HFFc6 (cell line): ENCODE results near the gene ADGRF3. TPM values are rescaled to one million over a fixed set of nuclear protein-coding genes. Genes with fewer than 3 reads are reported as not detected.

Source experiments
- DNase-seq: peaks from one replicate; pipeline ENCODE4 v3.0.0-alpha.2; 2018
- H3K27ac Mint-ChIP-seq: 2 replicates; pipeline ENCODE4 v1.8.0; 2020; ENCODE audit warnings: mild to moderate bottlenecking, mixed read lengths
- H3K27me3 Mint-ChIP-seq: 2 replicates; pipeline ENCODE4 v1.8.0; 2021; ENCODE audit warnings: mild to moderate bottlenecking, moderate library complexity, mixed read lengths; ENCODE audit not compliant: insufficient read depth
- H3K36me3 Mint-ChIP-seq: 2 replicates; pipeline ENCODE4 v1.8.0; 2021; ENCODE audit warnings: low read depth, mixed read lengths
- H3K4me1 Mint-ChIP-seq: 2 replicates; pipeline ENCODE4 v1.8.0; 2020; ENCODE audit warnings: low read depth, mixed read lengths
- H3K4me3 Mint-ChIP-seq: 2 replicates; pipeline ENCODE4 v1.8.0; 2020; ENCODE audit warnings: mild to moderate bottlenecking, moderate library complexity, mixed read lengths
- H3K9me3 Mint-ChIP-seq: 2 replicates; pipeline ENCODE4 v1.8.0; 2020; ENCODE audit warnings: mild to moderate bottlenecking, mixed read lengths
- CTCF ChIP-seq: fragments of 200-600 bp; sonication (generic); IDR thresholded peaks from 2 replicates; pipeline ENCODE4 v1.5.0; 2021; ENCODE audit warnings: antibody characterized with exemption, mild to moderate bottlenecking
- total RNA-seq, 6 experiments: library from RNA; stranded (reverse); fragmentation: NEBNext Ultra II Directional; extraction: Animal tissue kit (Norgen Biotek cat#: 25700); gene quantifications; 2 replicates in 1 of 6; 3 replicates in 5 of 6; pipeline ENCODE4 v1.2.3, GENCODE V29; 2021

Gene ADGRF3
- total RNA-seq, 6 experiments from 2014 or later: 0.07 to 0.56 (median 0.19) TPM

DNA sequence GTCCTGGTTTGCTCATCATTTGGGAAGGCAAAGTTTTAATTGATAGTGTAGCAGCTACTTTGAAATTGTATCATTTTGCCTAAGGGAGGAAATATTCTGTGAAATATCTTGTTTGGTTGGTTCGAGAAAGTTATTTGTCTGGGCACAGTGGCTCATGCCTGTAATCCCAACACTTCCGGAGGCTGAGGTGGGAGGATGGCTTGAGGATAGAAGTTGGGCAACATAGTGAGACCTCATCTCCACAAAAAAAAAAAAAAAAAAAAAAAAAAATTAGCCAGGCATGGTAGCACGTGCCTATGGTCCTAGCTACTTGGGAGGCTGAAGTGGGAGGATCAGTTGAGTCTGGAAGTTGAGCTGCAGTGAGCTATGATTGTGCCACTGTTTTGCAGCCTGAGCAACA is 3.1 kb upstream of the ADGRF3 start:
- DNase-seq: no peak
- peaks cover 2% of the 10 kb centered on the region; the same call in 1 of the 2 replicates for H3K27me3 Mint-ChIP-seq
- no peak overlapping the region; the same call in 1 of the 2 replicates for H3K4me3 Mint-ChIP-seq
- no peaks in the 10 kb centered on the region for H3K9me3 Mint-ChIP-seq
- H3K4me1 Mint-ChIP-seq: peaks cover 44% of the 10 kb centered on the region
- TF ChIP-seq CTCF: no peak
- no peak overlapping the region for H3K27ac Mint-ChIP-seq
- H3K36me3 Mint-ChIP-seq: peaks cover 13% of the 10 kb centered on the region

DNA sequence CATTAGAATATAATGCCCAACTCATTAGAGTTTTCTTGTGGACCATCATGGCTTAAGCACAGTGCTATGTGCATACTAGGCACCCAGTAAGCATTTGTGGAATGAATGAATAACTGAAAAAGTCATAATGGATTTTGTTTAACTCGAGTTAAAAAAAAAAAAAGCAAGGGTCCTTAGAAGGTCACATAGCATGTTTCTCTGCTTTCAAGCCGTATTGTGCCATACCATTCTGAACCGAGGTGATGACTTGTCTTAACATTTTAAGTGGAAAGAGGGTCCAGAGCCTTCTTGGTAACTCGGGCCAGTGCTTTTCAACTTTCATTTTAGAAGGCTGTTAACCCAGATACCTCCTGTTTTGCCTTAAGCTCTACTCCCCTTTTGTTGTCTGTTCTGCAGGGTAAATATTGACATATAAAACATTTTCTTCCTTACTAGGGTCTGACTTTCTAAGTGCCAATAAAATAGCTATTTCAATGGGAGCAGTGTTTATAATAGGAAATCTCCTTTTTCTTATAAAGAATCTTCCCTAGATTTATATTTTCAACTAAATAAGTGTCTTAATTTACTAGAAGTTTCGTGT is 787 bp upstream of the ADGRF3 start:
- H3K27me3 Mint-ChIP-seq: peaks cover 2% of the 10 kb centered on the region; the same call in 1 of the 2 replicates
- H3K9me3 Mint-ChIP-seq: no peaks in the 10 kb centered on the region
- peak overlapping the region; percentile 98 for H3K27ac Mint-ChIP-seq
- peak; percentile 7 for DNase-seq
- peaks cover 37% of the 10 kb centered on the region for H3K4me1 Mint-ChIP-seq
- H3K36me3 Mint-ChIP-seq: peaks cover 13% of the 10 kb centered on the region
- TF ChIP-seq CTCF: no peak
- H3K4me3 Mint-ChIP-seq: peak overlapping the region; percentile 97

- Mint-ChIP-seq H3K27me3 (peaks cover 2% of the 10 kb centered on the region; the same call in 1 of the 2 replicates), H3K4me3 (peak within 1 kb of the TSS; percentile 97), H3K27ac (peak within 1 kb of the TSS; percentile 98), H3K4me1 (peaks cover 31% of the 10 kb centered on the region), H3K9me3 (no peaks in the 10 kb centered on the region), H3K36me3 (peaks cover 8% of the 10 kb centered on the region; the same call in 1 of the 2 replicates)
- DNase-seq: peak; percentile 99
- no peak for TF ChIP-seq CTCF
Observed at GRCh38 chr2:26345545-26346453, 790 bp downstream of the ADGRF3 start, which contains the start of gene SELENOI. SELENOI (plus strand) TSS chr2:26346143; CDS start chr2:26346233, 90 bp downstream.

- peaks cover 5% of the 10 kb centered on the region; the same call in 1 of the 2 replicates for H3K36me3 Mint-ChIP-seq
- no peaks in the 10 kb centered on the region for H3K9me3 Mint-ChIP-seq
- no peaks in the 10 kb centered on the region for H3K27me3 Mint-ChIP-seq
- peak overlapping the region; percentile 97 for H3K4me3 Mint-ChIP-seq
- DNase-seq: no peak
- H3K4me1 Mint-ChIP-seq: peaks cover 31% of the 10 kb centered on the region
- peak overlapping the region; percentile 98 for H3K27ac Mint-ChIP-seq
- TF ChIP-seq CTCF: no peak
Observed at GRCh38 chr2:26345283-26345544, 1.4 kb downstream of the ADGRF3 start.

DNA sequence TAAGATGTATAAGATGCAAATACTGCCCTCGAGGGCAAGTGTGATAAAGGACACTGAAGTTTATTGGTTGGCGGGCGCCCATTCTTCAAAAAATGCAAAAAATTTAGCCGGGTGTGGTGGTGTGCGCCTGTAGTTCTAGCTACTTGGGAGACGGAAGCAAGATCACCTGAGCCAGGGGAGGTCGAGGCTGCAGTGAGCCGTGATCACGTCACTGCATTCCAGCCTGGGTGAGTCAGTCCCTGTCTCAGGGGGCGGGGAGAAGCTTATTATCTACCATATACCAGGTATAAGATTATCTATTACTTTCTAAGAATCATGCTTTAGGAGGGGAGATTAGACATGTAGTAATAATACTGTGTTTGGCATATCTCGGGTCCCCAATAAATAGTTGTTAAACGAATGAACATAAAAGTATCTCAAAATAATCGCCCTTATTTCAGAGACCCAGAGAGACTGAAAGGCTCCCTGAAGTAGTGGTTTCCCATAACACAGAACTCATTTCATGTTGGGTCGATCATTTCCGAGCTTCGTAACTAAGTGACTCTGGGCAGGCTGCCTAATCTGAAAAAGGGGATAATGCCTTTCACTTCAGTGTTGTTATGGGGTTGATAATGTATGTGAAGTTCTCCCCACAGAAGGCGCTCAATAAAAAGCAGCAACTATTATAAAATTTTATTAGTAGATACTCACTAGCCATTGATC is 1.9 kb downstream of the ADGRF3 start:
- peaks cover 5% of the 10 kb centered on the region; the same call in 1 of the 2 replicates for H3K36me3 Mint-ChIP-seq
- H3K27me3 Mint-ChIP-seq: no peaks in the 10 kb centered on the region
- H3K27ac Mint-ChIP-seq: peak overlapping the region; percentile 98
- H3K9me3 Mint-ChIP-seq: no peaks in the 10 kb centered on the region
- H3K4me1 Mint-ChIP-seq: peaks cover 31% of the 10 kb centered on the region
- peak overlapping the region; percentile 97 for H3K4me3 Mint-ChIP-seq
- TF ChIP-seq CTCF: no peak
- DNase-seq: no peak
